HCT116 (cell line): ENCODE measurements around the gene PCBP1. TPM values are rescaled to one million over a fixed set of nuclear protein-coding genes. Genes with fewer than 3 reads are reported as not detected.

ENCODE experiments used
- ATAC-seq: fragments of 200-7000 bp; cut with Tn5 transposase; 2 replicates; pipeline ENCODE4 v1.9.1; 2020; ENCODE audit warnings: mild to moderate bottlenecking, moderate library complexity
- BruUV-seq: library from RNA; stranded (reverse); fragments of 400-500 nt; replicated peaks from 2 replicates; lab custom pipeline; 2021; lab: Mats Ljungman, UMichigan
- CTCF ChIA-PET: fragments of 300-600 bp; sonication (Branson Sonifier 250); formaldehyde crosslinking; loops from one replicate; lab custom pipeline; 2021; ENCODE audit warnings: antibody characterized with exemption; lab: Charles Lee
- POLR2A ChIA-PET: fragments of 300-600, 350-600 bp; sonication (Branson Sonifier 250); formaldehyde crosslinking; loops from one replicate; lab custom pipeline; 2021; ENCODE audit warnings: antibody characterized with exemption; lab: Charles Lee
- RAD21 ChIA-PET, 2 experiments: fragments of 300-600 bp; sonication (Branson Sonifier 250); formaldehyde crosslinking; loops; one replicate each; lab custom pipeline; 2023; ENCODE audit warnings: low total read pairs in 2 of 2; ENCODE audit not compliant: uncharacterized antibody in 2 of 2, unreplicated experiment in 2 of 2, low non-redundant PET in 1 of 2; lab: Charles Lee
- DNase-seq: peaks from one replicate; pipeline ENCODE4 v3.0.0-alpha.2; 2010; ENCODE audit warnings: low read depth, low spot score
- H2AFZ ChIP-seq: fragments of 200-600 bp; shearing (Covaris generic), sonication (generic); 2 replicates; pipeline ENCODE4 v1.6.1; 2017; ENCODE audit warnings: low read depth, mixed run types, mixed read lengths, antibody characterized with exemption, low read length; ENCODE audit not compliant: poor library complexity, severe bottlenecking
- H3K27ac ChIP-seq: 2 replicates; pipeline ENCODE4 v1.5.1; 2012; ENCODE audit warnings: low read depth, low read length
- H3K27me3 ChIP-seq: fragments of 200-600 bp; sonication (generic); 2 replicates; pipeline ENCODE4 v1.6.1; 2016; ENCODE audit warnings: mixed run types, low read length, mixed read lengths; ENCODE audit not compliant: insufficient read depth
- H3K36me3 ChIP-seq, 2 experiments: fragments of 200-500 bp in 1 of 2; fragments of 200-600 bp in 1 of 2; sonication (Bioruptor generic) in 1 of 2; sonication (generic) in 1 of 2; 2 replicates each; pipeline versions ENCODE4 v1.5.1 to v1.6.1; 2014 to 2016; ENCODE audit warnings: low read length in 2 of 2, inconsistent platforms in 1 of 2, mixed read lengths in 1 of 2, mixed run types in 1 of 2; ENCODE audit not compliant: insufficient read depth in 2 of 2, control insufficient read depth in 1 of 2
- H3K4me1 ChIP-seq, 2 experiments: fragments of 200-600 bp in 1 of 2; sonication (generic) in 1 of 2; 2 replicates each; pipeline versions ENCODE4 v1.5.1 to v1.6.1; 2012 to 2017; ENCODE audit warnings: low read length in 2 of 2, inconsistent platforms in 1 of 2, mild to moderate bottlenecking in 1 of 2, mixed read lengths in 1 of 2, mixed run types in 1 of 2, moderate library complexity in 1 of 2; ENCODE audit not compliant: insufficient read depth in 2 of 2, control insufficient read depth in 1 of 2
- H3K4me2 ChIP-seq: fragments of 200-600 bp; sonication (generic); 2 replicates; pipeline ENCODE4 v1.6.1; 2017; ENCODE audit warnings: mixed run types, low read length, mixed read lengths
- H3K4me3 ChIP-seq, 2 experiments: fragments of 200-600 bp in 1 of 2; sonication (generic) in 1 of 2; replicated peaks in 1 of 2; 2 replicates each; pipeline ENCODE4 v1.5.1; 2011 to 2016; ENCODE audit warnings: low read length in 2 of 2, control low read depth in 1 of 2, low read depth in 1 of 2, mild to moderate bottlenecking in 1 of 2, mixed read lengths in 1 of 2, mixed run types in 1 of 2
- H3K79me2 ChIP-seq: fragments of 200-600 bp; sonication (generic); 2 replicates; pipeline ENCODE4 v1.6.1; 2017; ENCODE audit warnings: mild to moderate bottlenecking, mixed run types, low read length, moderate library complexity, mixed read lengths; ENCODE audit not compliant: insufficient read depth
- H3K9ac ChIP-seq: fragments of 200-600 bp; sonication (generic); 2 replicates; pipeline ENCODE4 v1.6.1; 2016; ENCODE audit warnings: low read length, mixed read lengths
- H3K9me2 ChIP-seq: fragments of 200-600 bp; sonication (generic), shearing (Covaris generic); 2 replicates; pipeline ENCODE4 v1.6.1; 2017; ENCODE audit warnings: mixed run types, mild to moderate bottlenecking, moderate library complexity; ENCODE audit not compliant: insufficient read depth
- H3K9me3 ChIP-seq, 2 experiments: fragments of 200-500 bp in 1 of 2; fragments of 200-600 bp in 1 of 2; sonication (Bioruptor generic) in 1 of 2; sonication (generic) in 1 of 2; 2 replicates each; pipeline ENCODE4 v1.6.1; 2014 to 2017; ENCODE audit warnings: low read length in 2 of 2, mixed read lengths in 2 of 2, inconsistent platforms in 1 of 2, low read depth in 1 of 2, mild to moderate bottlenecking in 1 of 2, mixed run types in 1 of 2, moderate library complexity in 1 of 2; ENCODE audit not compliant: control insufficient read depth in 1 of 2, insufficient read depth in 1 of 2
- H4K20me1 ChIP-seq: fragments of 200-600 bp; sonication (generic), shearing (Covaris generic); 2 replicates; pipeline ENCODE4 v1.6.1; 2017; ENCODE audit warnings: mixed run types, mild to moderate bottlenecking, moderate library complexity; ENCODE audit not compliant: insufficient read depth
- ATF3 ChIP-seq: IDR thresholded peaks from 2 replicates; pipeline ENCODE4 v1.6.1; 2012
- CBX3 ChIP-seq: IDR thresholded peaks from 2 replicates; pipeline ENCODE4 v1.6.1; 2012; ENCODE audit warnings: low read depth
- CEBPB ChIP-seq: IDR thresholded peaks from 2 replicates; pipeline ENCODE4 v1.6.1; 2012; ENCODE audit warnings: low read depth
- CTCF ChIP-seq, 3 experiments: fragments of 200-600 bp in 1 of 3; sonication (generic) in 1 of 3; IDR thresholded peaks in 2 of 3; conservative IDR thresholded peaks in 1 of 3; 2 replicates each; pipeline ENCODE4 v1.5.1; 2012 to 2017; ENCODE audit warnings: low read depth in 2 of 3, low read length in 2 of 3, antibody characterized with exemption in 1 of 3, borderline replicate concordance in 1 of 3, control low read depth in 1 of 3, mild to moderate bottlenecking in 1 of 3, mixed read lengths in 1 of 3, mixed run types in 1 of 3, moderate library complexity in 1 of 3; ENCODE audit not compliant: insufficient read depth in 1 of 3
- EGR1 ChIP-seq: IDR thresholded peaks from 2 replicates; pipeline ENCODE4 v1.6.1; 2012; ENCODE audit warnings: low read depth
- EZH2phosphoT487 ChIP-seq: fragments of 200-600 bp; IDR thresholded peaks from 2 replicates; pipeline ENCODE4 v1.6.1; 2018; ENCODE audit warnings: antibody characterized with exemption, borderline replicate concordance
- FOSL1 ChIP-seq: IDR thresholded peaks from 2 replicates; pipeline ENCODE4 v1.6.1; 2012; ENCODE audit warnings: low read depth
- JUND ChIP-seq: IDR thresholded peaks from 2 replicates; pipeline ENCODE4 v1.6.1; 2012
- MAX ChIP-seq: IDR thresholded peaks from 2 replicates; pipeline ENCODE4 v1.6.1; 2012
- POLR2A ChIP-seq: IDR thresholded peaks from 2 replicates; pipeline ENCODE4 v1.7.0; 2011; ENCODE audit warnings: borderline replicate concordance; ENCODE audit not compliant: insufficient read depth, insufficient read length; ENCODE audit errors: extremely low read depth
- POLR2AphosphoS5 ChIP-seq: IDR thresholded peaks from 2 replicates; pipeline ENCODE4 v1.6.1; 2011; ENCODE audit warnings: mild to moderate bottlenecking, low read depth, low read length, moderate library complexity
- RAD21 ChIP-seq: IDR thresholded peaks from 2 replicates; pipeline ENCODE4 v1.6.1; 2012; ENCODE audit warnings: low read depth, mild to moderate bottlenecking
- REST ChIP-seq: IDR thresholded peaks from 2 replicates; pipeline ENCODE4 v1.6.1; 2012; ENCODE audit warnings: low read depth
- SIN3A ChIP-seq: IDR thresholded peaks from 2 replicates; pipeline ENCODE4 v1.6.1; 2012; ENCODE audit warnings: low read depth
- SP1 ChIP-seq: IDR thresholded peaks from 2 replicates; pipeline ENCODE4 v1.6.1; 2012; ENCODE audit warnings: low read depth
- SRF ChIP-seq: IDR thresholded peaks from 2 replicates; pipeline ENCODE4 v1.6.1; 2012; ENCODE audit warnings: low read depth
- TCF7L2 ChIP-seq: IDR thresholded peaks from 2 replicates; pipeline ENCODE4 v1.7.0; 2011; ENCODE audit warnings: borderline replicate concordance, inconsistent platforms; ENCODE audit not compliant: insufficient read depth, insufficient read length; ENCODE audit errors: extremely low read depth
- YY1 ChIP-seq: IDR thresholded peaks from 2 replicates; pipeline ENCODE4 v1.6.1; 2011; ENCODE audit warnings: low read length, low read depth, moderate library complexity, mild to moderate bottlenecking; ENCODE audit not compliant: insufficient replicate concordance; ENCODE audit errors: extremely low read depth
- ZBTB33 ChIP-seq: IDR thresholded peaks from 2 replicates; pipeline ENCODE4 v1.6.1; 2011; ENCODE audit warnings: mild to moderate bottlenecking, low read length, moderate library complexity; ENCODE audit not compliant: insufficient replicate concordance; ENCODE audit errors: extremely low read depth
- ZNF274 ChIP-seq: fragments of 200-500 bp; sonication (Bioruptor generic); IDR thresholded peaks from 2 replicates; pipeline ENCODE4 v1.6.1; 2014; ENCODE audit warnings: mild to moderate bottlenecking, low read depth, low read length, inconsistent platforms
- intact Hi-C: fragments of 100-400 bp; cut with micrococcal nuclease; formaldehyde crosslinking; loops from 2 replicates; pipeline ENCODE4 v1.10.0; 2022
- total RNA-seq: library from RNA; stranded (reverse); gene quantifications from one replicate; pipeline ENCODE4 v1.2.1, GENCODE V29; 2021; ENCODE audit not compliant: unreplicated experiment

PCBP1 gene
- total RNA-seq, 1 experiment from 2014 or later: 256 TPM

- ATAC-seq (no peak), DNase-seq (no peak)
- Histone ChIP-seq H3K9me2 (no peaks in the 10 kb centered on the region), H3K27ac (no peak overlapping the region), H3K4me3 (no peak overlapping the region), H2AFZ (no peak overlapping the region), H3K9ac (no peak overlapping the region), H3K4me2 (no peak overlapping the region), H3K79me2 (no peaks in the 10 kb centered on the region), H3K4me1 (peaks cover 0 to 3% of the 10 kb centered on the region in 2 experiments; a peak in 1 of 4 replicates), H3K27me3 (no peaks in the 10 kb centered on the region), H3K9me3 (no peaks in the 10 kb centered on the region), H3K36me3 (peaks cover 4 to 12% of the 10 kb centered on the region in 2 experiments; a peak in 2 of 4 replicates), H4K20me1 (no peaks in the 10 kb centered on the region)
- TF ChIP-seq POLR2A (no peak), SP1 (no peak), RAD21 (no peak), EZH2phosphoT487 (no peak), ZBTB33 (no peak), CEBPB (no peak), MAX (no peak), ZNF274 (no peak), REST (no peak), CBX3 (no peak), CTCF (IDR thresholded peaks at IDR 0.05 in 2 of 3, conservative IDR thresholded peaks at IDR 0.05 in 1 of 3; ENCODE audit: borderline replicate concordance in 1 of 3, insufficient read depth in 1 of 3, low read depth in 2 of 3, low read length in 2 of 3) (no peak), YY1 (no peak), EGR1 (no peak), SRF (no peak), POLR2AphosphoS5 (no peak), FOSL1 (no peak), ATF3 (no peak), TCF7L2 (no peak), SIN3A (no peak), JUND (no peak)
- intact Hi-C loops: no loop called here
- POLR2A ChIA-PET: no interaction called here
- BruUV-seq: no TSS peak
- CTCF ChIA-PET: no interaction called here
- RAD21 ChIA-PET: no interaction called here
These were observed 41.3 kb upstream of the PCBP1 start for GRCh38 chr2:70045932-70046331.
